Measurements from ENCODE around the gene SESN1. TPM values are rescaled to one million over a fixed set of nuclear protein-coding genes. Genes with fewer than 3 reads are reported as not detected.
"Not testable (repeated sequence)": the region's sequence is repeated elsewhere in the genome, so short reads cannot be mapped to it uniquely, and the experiment has no call there.

SESN1 gene
- 22.1 TPM for total RNA-seq (2013)
- polyA plus RNA-seq = 10 to 100 TPM in 1 of 3 donors, 1 to 10 TPM in 2; 1.8 to 21.0 (median 3.1) TPM
- 11.4 and 13.3 TPM in 2 replicates for polyA minus RNA-seq
- total RNA-seq = 8.6 to 48.5 (median 31.0) reads per million in 11 experiments

DNA sequence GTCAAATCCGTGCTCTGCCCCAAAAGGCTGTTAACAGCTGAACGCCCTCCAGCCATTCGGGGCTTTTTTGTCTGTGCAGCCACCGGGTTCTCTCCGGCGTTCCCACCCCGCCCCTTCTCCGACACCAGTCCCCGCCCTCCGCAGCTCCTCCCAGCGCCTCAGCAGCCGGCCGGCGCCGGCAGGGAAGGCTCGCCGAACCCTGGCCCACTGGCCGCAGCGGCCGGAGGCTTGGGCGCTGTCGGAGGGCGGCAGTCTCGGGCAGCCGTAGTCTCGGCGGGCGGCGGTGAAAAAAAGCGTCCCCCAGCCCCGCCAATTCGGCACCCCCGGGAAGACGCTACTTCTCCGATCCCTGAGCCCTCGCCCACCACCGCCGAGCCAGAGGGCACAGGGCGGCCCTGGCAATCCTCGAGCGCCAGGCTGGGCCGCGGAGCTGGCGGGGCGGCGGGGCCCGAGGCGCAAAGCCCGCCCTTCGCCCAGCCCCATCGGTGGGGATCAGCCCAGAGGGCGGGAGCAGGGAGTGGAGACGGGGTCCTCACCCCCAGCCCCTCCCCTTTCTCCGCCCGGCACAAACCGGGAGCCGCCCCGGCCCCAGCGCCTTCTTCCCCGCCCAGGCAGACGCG lies at the start of gene SESN1:
Gene SESN1 (minus strand): TSS at position 431 of the 620 bp plus-strand sequence. CDS start 773 bp downstream, outside the sequence.
- Histone ChIP-seq H3K79me2 (ENCODE audit: insufficient read depth, low read length) (peaks cover 72% of the 10 kb centered on the region), H3K4me2 (replicated peaks; ENCODE audit: extremely low read depth, low read length, poor library complexity, severe bottlenecking) (peak within 1 kb of the TSS; percentile 93), H3K9ac (ENCODE audit: insufficient read depth, low read length, poor library complexity, severe bottlenecking) (peak within 1 kb of the TSS; percentile 88), H4K20me1 (ENCODE audit: insufficient read depth, low read length) (peaks cover 41% of the 10 kb centered on the region), H3K9me3 (replicated peaks in 1 of 2; ENCODE audit: control insufficient read depth in 1 of 2, insufficient read depth in 1 of 2, low read length in 2 of 2) (no peaks in the 10 kb centered on the region), H3K4me3 (replicated peaks in 1 of 3; ENCODE audit: low read depth in 2 of 3, low read length in 3 of 3) (peak within 1 kb of the TSS; percentile 84 to 98 (median 86)), H3K36me3 (replicated peaks in 1 of 2; ENCODE audit: control insufficient read depth in 1 of 2, insufficient read depth in 2 of 2, low read length in 2 of 2) (no peaks in the 10 kb centered on the region), H3K4me1 (ENCODE audit: control insufficient read depth in 1 of 2, insufficient read depth in 2 of 2, low read length in 2 of 2) (peaks cover 26 to 47% of the 10 kb centered on the region in 2 donors), H3K27me3 (ENCODE audit: control insufficient read depth in 2 of 2, insufficient read depth in 2 of 2, low read length in 2 of 2) (no peaks in the 10 kb centered on the region), H3K27ac (ENCODE audit: low read depth in 1 of 2, low read length in 2 of 2) (peak within 1 kb of the TSS; percentile 94 to 95), H2AFZ (ENCODE audit: insufficient read depth, low read depth, low read length, poor library complexity, severe bottlenecking) (peak within 1 kb of the TSS; percentile 93)
- peaks cover 0 to 5% (median 0%) of the 10 kb centered on the region in 3 donors for H3K27me3 Mint-ChIP-seq (ENCODE audit: low read depth in 3 of 3)
- peak; percentile 78 to 85 (median 85) for DNase-seq
- intact Hi-C loops (cut with micrococcal nuclease) = loop anchor here (5.0 to 10.0 kb wide), 6 partner anchors 278 to 1130 kb away; partner anchors contain the start of genes AK9 (in 1 of the 2), CD164 (in 1 of the 2), FIG4 (in 1 of the 2) and MICAL1 (in 1 of the 2)
- H3K36me3 Mint-ChIP-seq = peaks cover 2 to 9% of the 10 kb centered on the region in 2 donors
- peak within 1 kb of the TSS; percentile 99 to 100 (median 99) for H3K27ac Mint-ChIP-seq
- H3K4me1 Mint-ChIP-seq = peaks cover 53% of the 10 kb centered on the region
- WGBS (ENCODE audit: insufficient coverage) = under 1% methylated on average over 62 of the region's 62 CpGs
- TF ChIP-seq, protein P1, sequence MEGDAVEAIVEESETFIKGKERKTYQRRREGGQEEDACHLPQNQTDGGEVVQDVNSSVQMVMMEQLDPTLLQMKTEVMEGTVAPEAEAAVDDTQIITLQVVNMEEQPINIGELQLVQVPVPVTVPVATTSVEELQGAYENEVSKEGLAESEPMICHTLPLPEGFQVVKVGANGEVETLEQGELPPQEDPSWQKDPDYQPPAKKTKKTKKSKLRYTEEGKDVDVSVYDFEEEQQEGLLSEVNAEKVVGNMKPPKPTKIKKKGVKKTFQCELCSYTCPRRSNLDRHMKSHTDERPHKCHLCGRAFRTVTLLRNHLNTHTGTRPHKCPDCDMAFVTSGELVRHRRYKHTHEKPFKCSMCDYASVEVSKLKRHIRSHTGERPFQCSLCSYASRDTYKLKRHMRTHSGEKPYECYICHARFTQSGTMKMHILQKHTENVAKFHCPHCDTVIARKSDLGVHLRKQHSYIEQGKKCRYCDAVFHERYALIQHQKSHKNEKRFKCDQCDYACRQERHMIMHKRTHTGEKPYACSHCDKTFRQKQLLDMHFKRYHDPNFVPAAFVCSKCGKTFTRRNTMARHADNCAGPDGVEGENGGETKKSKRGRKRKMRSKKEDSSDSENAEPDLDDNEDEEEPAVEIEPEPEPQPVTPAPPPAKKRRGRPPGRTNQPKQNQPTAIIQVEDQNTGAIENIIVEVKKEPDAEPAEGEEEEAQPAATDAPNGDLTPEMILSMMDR (IDR thresholded peaks at IDR 0.05) = no peak
- no peaks in the 10 kb centered on the region for H3K9me3 Mint-ChIP-seq
- peak within 1 kb of the TSS; percentile 94 to 99 for H3K4me3 Mint-ChIP-seq

DNA sequence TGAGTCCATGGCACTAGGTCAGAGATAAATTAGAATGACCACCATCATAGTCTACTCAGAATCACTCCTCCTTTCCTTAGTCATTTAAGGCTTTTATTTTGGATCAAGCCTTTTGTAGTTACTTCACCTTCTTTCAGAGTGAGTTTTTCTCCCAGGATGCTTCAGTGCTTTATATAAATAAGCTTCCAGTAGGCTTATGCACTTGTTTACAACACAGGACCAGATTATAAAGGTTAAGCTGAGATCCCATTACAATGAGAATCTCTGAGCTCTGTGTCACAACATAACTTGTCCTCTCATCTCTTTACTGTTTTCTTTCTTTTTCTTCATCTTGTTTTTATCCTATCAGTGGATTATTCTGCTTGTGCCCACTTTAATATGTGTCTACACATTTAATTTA lies 48.5 kb upstream of the SESN1 start:
- H3K9me3 Mint-ChIP-seq = peaks cover 0 to 4% (median 1%) of the 10 kb centered on the region in 7 donors
- H3K4me3 Mint-ChIP-seq = no peak overlapping the region
- Histone ChIP-seq H3K79me2 (ENCODE audit: insufficient read depth, low read length) (no peaks in the 10 kb centered on the region), H2AFZ (ENCODE audit: insufficient read depth, low read depth, low read length, poor library complexity, severe bottlenecking) (no peak overlapping the region), H3K36me3 (replicated peaks in 1 of 2; ENCODE audit: control insufficient read depth in 1 of 2, insufficient read depth in 2 of 2, low read length in 2 of 2) (peaks cover 2 to 12% of the 10 kb centered on the region in 2 donors), H4K20me1 (ENCODE audit: insufficient read depth, low read length) (no peaks in the 10 kb centered on the region), H3K4me2 (replicated peaks; ENCODE audit: extremely low read depth, low read length, poor library complexity, severe bottlenecking) (no peak overlapping the region), H3K27ac (ENCODE audit: low read depth in 1 of 2, low read length in 2 of 2) (no peak overlapping the region), H3K9ac (ENCODE audit: insufficient read depth, low read length, poor library complexity, severe bottlenecking) (no peak overlapping the region), H3K4me1 (ENCODE audit: control insufficient read depth in 1 of 2, insufficient read depth in 2 of 2, low read length in 2 of 2) (no peaks in the 10 kb centered on the region), H3K4me3 (replicated peaks in 1 of 3; ENCODE audit: low read depth in 2 of 3, low read length in 3 of 3) (no peak overlapping the region), H3K27me3 (ENCODE audit: control insufficient read depth in 2 of 2, insufficient read depth in 2 of 2, low read length in 2 of 2) (no peaks in the 10 kb centered on the region), H3K9me3 (replicated peaks in 1 of 2; ENCODE audit: control insufficient read depth in 1 of 2, insufficient read depth in 1 of 2, low read length in 2 of 2) (no peaks in the 10 kb centered on the region)
- H3K27me3 Mint-ChIP-seq (ENCODE audit: low read depth in 3 of 3) = no peaks in the 10 kb centered on the region
- TF ChIP-seq, protein P1 (IDR thresholded peaks at IDR 0.05) = no peak
- no peak overlapping the region for H3K27ac Mint-ChIP-seq
- no peak for DNase-seq
- peaks cover 6% of the 10 kb centered on the region for H3K4me1 Mint-ChIP-seq
- intact Hi-C loops (cut with micrococcal nuclease) = no loop called here
- peaks cover 12 to 17% of the 10 kb centered on the region in 2 donors for H3K36me3 Mint-ChIP-seq

DNA sequence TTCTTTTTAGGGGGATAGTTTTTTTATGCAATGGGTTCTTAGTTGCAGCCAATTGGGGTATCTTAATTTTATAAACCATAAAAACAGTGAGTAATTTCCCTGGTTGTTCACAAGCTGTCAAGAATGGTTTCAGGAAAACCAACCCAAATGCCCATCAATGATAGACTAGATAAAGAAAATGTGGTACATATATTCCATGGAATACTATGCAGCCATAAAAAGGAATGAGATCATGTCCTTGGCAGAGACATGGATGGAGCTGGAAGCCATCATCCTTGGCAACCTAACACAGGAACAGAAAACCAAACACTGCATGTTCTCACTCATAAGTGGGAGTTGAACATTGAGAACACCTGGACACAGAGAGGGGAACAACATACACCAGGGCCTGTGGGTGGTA lies 47.4 kb upstream of the SESN1 start:
- H4K20me1 ChIP-seq (ENCODE audit: insufficient read depth, low read length); H3K27ac Mint-ChIP-seq; DNase-seq; H3K4me3 ChIP-seq (replicated peaks in 1 of 3; ENCODE audit: low read depth in 2 of 3, low read length in 3 of 3); H3K4me3 Mint-ChIP-seq; H3K27me3 Mint-ChIP-seq (ENCODE audit: low read depth in 3 of 3); H3K27ac ChIP-seq (ENCODE audit: low read depth in 1 of 2, low read length in 2 of 2); H3K9me3 ChIP-seq (replicated peaks in 1 of 2; ENCODE audit: control insufficient read depth in 1 of 2, insufficient read depth in 1 of 2, low read length in 2 of 2); intact Hi-C loops (cut with micrococcal nuclease); H3K9ac ChIP-seq (ENCODE audit: insufficient read depth, low read length, poor library complexity, severe bottlenecking); H3K79me2 ChIP-seq (ENCODE audit: insufficient read depth, low read length); H3K27me3 ChIP-seq (ENCODE audit: control insufficient read depth in 2 of 2, insufficient read depth in 2 of 2, low read length in 2 of 2); H3K4me2 ChIP-seq (replicated peaks; ENCODE audit: extremely low read depth, low read length, poor library complexity, severe bottlenecking); H3K36me3 ChIP-seq (replicated peaks in 1 of 2; ENCODE audit: control insufficient read depth in 1 of 2, insufficient read depth in 2 of 2, low read length in 2 of 2); H3K9me3 Mint-ChIP-seq; H3K4me1 Mint-ChIP-seq; H2AFZ ChIP-seq (ENCODE audit: insufficient read depth, low read depth, low read length, poor library complexity, severe bottlenecking); H3K4me1 ChIP-seq (ENCODE audit: control insufficient read depth in 1 of 2, insufficient read depth in 2 of 2, low read length in 2 of 2): not testable (repeated sequence)
- H3K36me3 Mint-ChIP-seq = peaks cover 8 to 13% of the 10 kb centered on the region in 2 donors
